Measurements from ENCODE around the gene CEP192.

DNA sequence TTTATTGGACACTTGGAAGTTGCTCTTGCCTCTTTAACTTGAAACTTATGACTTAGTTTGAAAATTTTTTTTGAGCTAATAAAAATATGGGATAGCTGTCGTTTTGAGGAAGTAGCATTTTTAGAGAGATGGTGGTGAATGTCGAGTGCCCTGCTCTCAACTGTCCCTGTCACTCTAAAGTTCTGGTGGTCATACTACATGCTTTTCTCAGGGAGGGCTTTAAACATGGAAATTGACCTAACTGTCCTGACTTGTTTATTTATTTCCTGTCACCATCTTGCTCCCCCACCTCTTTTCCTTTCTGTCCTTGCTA lies 16.0 kb downstream of the CEP192 start:
- TF ChIP-seq, protein P1, sequence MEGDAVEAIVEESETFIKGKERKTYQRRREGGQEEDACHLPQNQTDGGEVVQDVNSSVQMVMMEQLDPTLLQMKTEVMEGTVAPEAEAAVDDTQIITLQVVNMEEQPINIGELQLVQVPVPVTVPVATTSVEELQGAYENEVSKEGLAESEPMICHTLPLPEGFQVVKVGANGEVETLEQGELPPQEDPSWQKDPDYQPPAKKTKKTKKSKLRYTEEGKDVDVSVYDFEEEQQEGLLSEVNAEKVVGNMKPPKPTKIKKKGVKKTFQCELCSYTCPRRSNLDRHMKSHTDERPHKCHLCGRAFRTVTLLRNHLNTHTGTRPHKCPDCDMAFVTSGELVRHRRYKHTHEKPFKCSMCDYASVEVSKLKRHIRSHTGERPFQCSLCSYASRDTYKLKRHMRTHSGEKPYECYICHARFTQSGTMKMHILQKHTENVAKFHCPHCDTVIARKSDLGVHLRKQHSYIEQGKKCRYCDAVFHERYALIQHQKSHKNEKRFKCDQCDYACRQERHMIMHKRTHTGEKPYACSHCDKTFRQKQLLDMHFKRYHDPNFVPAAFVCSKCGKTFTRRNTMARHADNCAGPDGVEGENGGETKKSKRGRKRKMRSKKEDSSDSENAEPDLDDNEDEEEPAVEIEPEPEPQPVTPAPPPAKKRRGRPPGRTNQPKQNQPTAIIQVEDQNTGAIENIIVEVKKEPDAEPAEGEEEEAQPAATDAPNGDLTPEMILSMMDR (CRISPR knock-in tag; IDR thresholded peaks at IDR 0.05): no peak
- TF ChIP-seq, protein P2, sequence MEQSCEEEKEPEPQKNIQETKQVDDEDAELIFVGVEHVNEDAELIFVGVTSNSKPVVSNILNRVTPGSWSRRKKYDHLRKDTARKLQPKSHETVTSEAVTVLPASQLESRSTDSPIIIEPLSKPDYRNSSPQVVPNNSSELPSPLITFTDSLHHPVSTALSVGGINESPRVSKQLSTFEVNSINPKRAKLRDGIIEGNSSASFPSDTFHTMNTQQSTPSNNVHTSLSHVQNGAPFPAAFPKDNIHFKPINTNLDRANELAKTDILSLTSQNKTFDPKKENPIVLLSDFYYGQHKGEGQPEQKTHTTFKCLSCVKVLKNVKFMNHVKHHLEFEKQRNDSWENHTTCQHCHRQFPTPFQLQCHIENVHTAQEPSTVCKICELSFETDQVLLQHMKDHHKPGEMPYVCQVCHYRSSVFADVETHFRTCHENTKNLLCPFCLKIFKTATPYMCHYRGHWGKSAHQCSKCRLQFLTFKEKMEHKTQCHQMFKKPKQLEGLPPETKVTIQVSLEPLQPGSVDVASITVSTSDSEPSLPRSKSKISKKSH (CRISPR knock-in tag; IDR thresholded peaks at IDR 0.05; ENCODE audit: borderline replicate concordance): no peak
- TF ChIP-seq ZBTB8A (CRISPR knock-in tag; IDR thresholded peaks at IDR 0.05; ENCODE audit: borderline replicate concordance, low read depth): no peak
- TF ChIP-seq, protein P3, sequence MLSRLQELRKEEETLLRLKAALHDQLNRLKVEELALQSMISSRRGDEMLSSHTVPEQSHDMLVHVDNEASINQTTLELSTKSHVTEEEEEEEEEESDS (CRISPR knock-in tag; IDR thresholded peaks at IDR 0.05; ENCODE audit: borderline replicate concordance): no peak
- TF ChIP-seq, protein P4, sequence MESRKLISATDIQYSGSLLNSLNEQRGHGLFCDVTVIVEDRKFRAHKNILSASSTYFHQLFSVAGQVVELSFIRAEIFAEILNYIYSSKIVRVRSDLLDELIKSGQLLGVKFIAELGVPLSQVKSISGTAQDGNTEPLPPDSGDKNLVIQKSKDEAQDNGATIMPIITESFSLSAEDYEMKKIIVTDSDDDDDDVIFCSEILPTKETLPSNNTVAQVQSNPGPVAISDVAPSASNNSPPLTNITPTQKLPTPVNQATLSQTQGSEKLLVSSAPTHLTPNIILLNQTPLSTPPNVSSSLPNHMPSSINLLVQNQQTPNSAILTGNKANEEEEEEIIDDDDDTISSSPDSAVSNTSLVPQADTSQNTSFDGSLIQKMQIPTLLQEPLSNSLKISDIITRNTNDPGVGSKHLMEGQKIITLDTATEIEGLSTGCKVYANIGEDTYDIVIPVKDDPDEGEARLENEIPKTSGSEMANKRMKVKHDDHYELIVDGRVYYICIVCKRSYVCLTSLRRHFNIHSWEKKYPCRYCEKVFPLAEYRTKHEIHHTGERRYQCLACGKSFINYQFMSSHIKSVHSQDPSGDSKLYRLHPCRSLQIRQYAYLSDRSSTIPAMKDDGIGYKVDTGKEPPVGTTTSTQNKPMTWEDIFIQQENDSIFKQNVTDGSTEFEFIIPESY (CRISPR knock-in tag; IDR thresholded peaks at IDR 0.05): no peak
- no peak for TF ChIP-seq ZSCAN25 (CRISPR knock-in tag; IDR thresholded peaks at IDR 0.05)
- no peak for TF ChIP-seq ZNF766 (CRISPR knock-in tag; IDR thresholded peaks at IDR 0.05; ENCODE audit: borderline replicate concordance)
- no peak for TF ChIP-seq NR1H2 (CRISPR knock-in tag; IDR thresholded peaks at IDR 0.05; ENCODE audit: borderline replicate concordance, low read depth)
- TF ChIP-seq ZNF777 (CRISPR knock-in tag; IDR thresholded peaks at IDR 0.05): no peak
- TF ChIP-seq, protein P5, sequence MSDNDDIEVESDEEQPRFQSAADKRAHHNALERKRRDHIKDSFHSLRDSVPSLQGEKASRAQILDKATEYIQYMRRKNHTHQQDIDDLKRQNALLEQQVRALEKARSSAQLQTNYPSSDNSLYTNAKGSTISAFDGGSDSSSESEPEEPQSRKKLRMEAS (IDR thresholded peaks at IDR 0.05): no peak
- TF ChIP-seq XBP1 (CRISPR knock-in tag; IDR thresholded peaks at IDR 0.05): no peak
- no peak for TF ChIP-seq EZH2 (conservative IDR thresholded peaks at IDR 0.05; ENCODE audit: low read depth, low read length)

Data from HepG2 (cell line).